Fibroblast of skin of left quadriceps (primary cell): Measurements from ENCODE around the gene LMNA.
"Not testable (repeated sequence)": the region's sequence is repeated elsewhere in the genome, so short reads cannot be mapped to it uniquely, and the experiment has no call there.

Experiments used
- DNase-seq, 2 experiments: peaks; one replicate each; pipeline ENCODE4 v3.0.0-alpha.2; 2013; ENCODE audit warnings: low read depth in 2 of 2

Gene LMNA

GRCh38 chr1:156114101-156114918, at the start of gene LMNA:
TSS of gene LMNA (plus strand) at chr1:156114711. CDS start at chr1:156114919, 208 bp downstream.
- peak; percentile 94 for DNase-seq

- DNase-seq, result no peak
Measured at GRCh38 chr1:156065212-156065611, 49.3 kb upstream of the LMNA start.

GRCh38 chr1:156065871-156066270, 48.6 kb upstream of the LMNA start:
- DNase-seq, result no peak

- no peak for DNase-seq
Measured at GRCh38 chr1:156067262-156067661, 47.2 kb upstream of the LMNA start.

GRCh38 chr1:156069490-156070455, 44.7 kb upstream of the LMNA start:
- DNase-seq, result no peak

- DNase-seq, result no peak
Measured at GRCh38 chr1:156070548-156070947, 44.0 kb upstream of the LMNA start.

GRCh38 chr1:156071332-156071816, 43.1 kb upstream of the LMNA start:
- not testable (repeated sequence) for DNase-seq

GRCh38 chr1:156072251-156072650, 42.3 kb upstream of the LMNA start:
- DNase-seq, result no peak

GRCh38 chr1:156073110-156073687, 41.3 kb upstream of the LMNA start:
- DNase-seq, result no peak

GRCh38 chr1:156073740-156074139, 40.8 kb upstream of the LMNA start:
- DNase-seq, result no peak

GRCh38 chr1:156074661-156075060, 39.9 kb upstream of the LMNA start:
- no peak for DNase-seq

- DNase-seq, result no peak
Measured at GRCh38 chr1:156075162-156075561, 39.3 kb upstream of the LMNA start.

GRCh38 chr1:156075775-156076204, 38.7 kb upstream of the LMNA start:
- no peak for DNase-seq

GRCh38 chr1:156076609-156077429, 37.7 kb upstream of the LMNA start:
- no peak for DNase-seq

- no peak for DNase-seq
Measured at GRCh38 chr1:156077430-156077760, 37.1 kb upstream of the LMNA start.

GRCh38 chr1:156078728-156079127, 35.8 kb upstream of the LMNA start:
- DNase-seq, result no peak

- no peak for DNase-seq
Measured at GRCh38 chr1:156079762-156080161, 34.7 kb upstream of the LMNA start.

GRCh38 chr1:156080241-156080862, 34.2 kb upstream of the LMNA start:
- no peak for DNase-seq

GRCh38 chr1:156080863-156081179, 33.7 kb upstream of the LMNA start:
- no peak for DNase-seq

- no peak for DNase-seq
Measured at GRCh38 chr1:156081180-156081916, 33.2 kb upstream of the LMNA start.
